Measurements from ENCODE around the gene CBFA2T3. TPM values are rescaled to one million over a fixed set of nuclear protein-coding genes. Genes with fewer than 3 reads are reported as not detected.

Gene CBFA2T3
- total RNA-seq, 2 experiments from 2014 or later: not detected

DNA sequence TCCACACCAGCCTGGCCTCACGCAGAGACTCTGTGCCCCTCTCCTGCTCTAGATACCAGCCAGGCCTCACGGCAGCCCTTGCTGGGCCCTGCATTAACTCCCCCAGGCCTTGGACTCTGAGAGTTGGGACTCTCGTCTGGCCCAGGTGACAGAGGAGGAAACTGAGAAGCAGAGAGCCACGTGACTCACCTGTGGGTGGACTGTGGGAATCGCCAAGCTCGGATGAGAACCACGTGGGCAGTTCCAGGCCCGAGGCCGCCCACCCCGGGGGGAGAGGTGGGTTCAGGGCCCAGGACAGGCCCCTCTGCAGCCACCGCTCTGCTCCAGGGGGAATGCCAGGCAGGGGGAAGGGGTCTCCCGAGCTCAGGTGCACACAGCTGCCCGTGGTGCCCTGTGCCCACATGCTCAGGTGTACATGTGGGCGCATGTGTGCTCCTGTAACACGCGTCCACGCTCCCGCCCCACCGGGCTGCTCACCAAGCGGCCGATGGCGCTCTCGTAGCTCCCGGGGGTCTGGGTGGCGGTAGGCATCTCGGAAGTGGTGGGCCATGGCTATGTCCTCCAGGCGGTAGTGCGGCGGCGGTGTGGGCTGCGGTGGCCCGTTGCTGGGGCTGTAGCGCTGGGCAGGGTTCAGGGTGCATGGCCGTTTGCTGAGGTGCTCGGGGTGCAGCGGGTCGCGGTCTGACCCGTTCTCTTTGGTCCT lies 92.3 kb downstream of the CBFA2T3 start:
- ChIA-PET POLR2A (no interaction called here), CTCF (interaction anchor here (0.7 kb wide), 1 partner anchor 21 kb away, joined by 3 read pairs; no protein-coding TSS in a partner anchor)
- no peaks in the 10 kb centered on the region for H3K9me3 Mint-ChIP-seq
- no peak for DNase-seq
- peaks cover 5% of the 10 kb centered on the region for H3K4me1 Mint-ChIP-seq
- H3K4me3 Mint-ChIP-seq: no peak overlapping the region
- no peak overlapping the region for H3K27ac Mint-ChIP-seq
- H3K36me3 Mint-ChIP-seq (ENCODE audit: low read depth): no peaks in the 10 kb centered on the region
- H3K27me3 Mint-ChIP-seq: no peaks in the 10 kb centered on the region

DNA sequence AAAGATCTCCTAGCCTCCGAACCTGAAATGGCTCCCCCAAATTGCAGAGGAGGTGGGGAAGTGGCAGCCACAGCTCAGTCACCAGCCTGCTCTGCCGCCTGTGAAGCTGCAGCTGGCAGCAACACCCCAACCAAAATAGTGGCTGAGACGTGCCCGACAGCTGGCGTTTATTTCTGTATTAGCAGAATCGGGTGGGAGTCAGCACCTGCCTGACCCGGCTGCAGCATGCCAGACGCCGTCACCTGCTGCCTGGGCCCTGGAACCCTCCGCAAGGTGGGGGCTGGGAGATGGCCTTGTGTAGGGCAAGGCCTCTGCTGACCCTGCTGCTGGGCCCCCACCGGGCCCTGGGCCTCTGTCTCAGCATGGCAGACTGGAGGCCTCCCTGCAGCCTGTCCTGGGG lies 93.1 kb downstream of the CBFA2T3 start:
- Mint-ChIP-seq H3K36me3 (ENCODE audit: low read depth) (no peaks in the 10 kb centered on the region), H3K27ac (no peak overlapping the region), H3K27me3 (no peaks in the 10 kb centered on the region), H3K9me3 (no peaks in the 10 kb centered on the region), H3K4me3 (no peak overlapping the region), H3K4me1 (peaks cover 5% of the 10 kb centered on the region)
- POLR2A ChIA-PET: no interaction called here
- CTCF ChIA-PET: no interaction called here
- no peak for DNase-seq

DNA sequence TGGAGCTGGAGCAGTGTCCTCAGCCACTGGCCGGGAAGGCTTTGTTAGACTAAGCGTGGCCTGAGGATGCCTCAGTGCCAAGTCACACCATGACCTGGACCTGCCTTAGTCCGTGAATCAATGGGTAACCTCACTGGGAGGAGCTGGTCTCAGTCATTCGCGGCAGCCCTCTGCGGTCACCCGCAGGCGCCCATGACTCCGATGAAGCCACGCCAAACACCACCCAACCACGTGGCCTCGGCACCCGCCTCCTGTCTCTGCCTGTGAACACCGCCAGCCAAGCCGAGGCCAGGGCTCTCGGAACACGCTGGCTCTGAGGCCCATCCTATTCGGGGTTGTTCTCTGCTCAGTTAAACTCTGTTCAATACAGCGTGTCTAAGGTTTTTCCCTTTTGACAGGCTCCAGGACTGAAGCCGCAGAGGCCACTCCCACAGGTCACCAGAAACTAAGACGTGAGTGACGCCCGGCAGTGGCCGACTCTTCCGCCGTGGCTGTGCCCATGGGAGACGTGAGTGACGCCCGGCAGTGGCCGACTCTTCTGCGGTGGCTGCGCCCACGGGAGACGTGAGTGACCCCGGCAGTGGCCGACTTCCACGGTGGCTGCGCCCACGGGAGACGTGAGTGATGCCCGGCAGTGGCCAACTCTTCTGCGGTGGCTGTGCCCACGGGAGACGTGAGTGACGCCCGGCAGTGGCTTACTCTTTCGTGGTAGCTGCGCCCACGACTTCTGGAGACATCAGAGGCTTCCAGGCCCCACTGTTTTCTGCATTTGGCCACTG lies 93.7 kb downstream of the CBFA2T3 start:
- H3K36me3 Mint-ChIP-seq (ENCODE audit: low read depth): no peaks in the 10 kb centered on the region
- peaks cover 5% of the 10 kb centered on the region for H3K4me1 Mint-ChIP-seq
- no peak for DNase-seq
- no peaks in the 10 kb centered on the region for H3K9me3 Mint-ChIP-seq
- H3K4me3 Mint-ChIP-seq: no peak overlapping the region
- ChIA-PET CTCF (interaction anchor here (0.7 kb wide), 1 partner anchor 19 kb away, joined by 3 read pairs; no protein-coding TSS in a partner anchor), POLR2A (no interaction called here)
- no peak overlapping the region for H3K27ac Mint-ChIP-seq
- H3K27me3 Mint-ChIP-seq: no peaks in the 10 kb centered on the region

DNA sequence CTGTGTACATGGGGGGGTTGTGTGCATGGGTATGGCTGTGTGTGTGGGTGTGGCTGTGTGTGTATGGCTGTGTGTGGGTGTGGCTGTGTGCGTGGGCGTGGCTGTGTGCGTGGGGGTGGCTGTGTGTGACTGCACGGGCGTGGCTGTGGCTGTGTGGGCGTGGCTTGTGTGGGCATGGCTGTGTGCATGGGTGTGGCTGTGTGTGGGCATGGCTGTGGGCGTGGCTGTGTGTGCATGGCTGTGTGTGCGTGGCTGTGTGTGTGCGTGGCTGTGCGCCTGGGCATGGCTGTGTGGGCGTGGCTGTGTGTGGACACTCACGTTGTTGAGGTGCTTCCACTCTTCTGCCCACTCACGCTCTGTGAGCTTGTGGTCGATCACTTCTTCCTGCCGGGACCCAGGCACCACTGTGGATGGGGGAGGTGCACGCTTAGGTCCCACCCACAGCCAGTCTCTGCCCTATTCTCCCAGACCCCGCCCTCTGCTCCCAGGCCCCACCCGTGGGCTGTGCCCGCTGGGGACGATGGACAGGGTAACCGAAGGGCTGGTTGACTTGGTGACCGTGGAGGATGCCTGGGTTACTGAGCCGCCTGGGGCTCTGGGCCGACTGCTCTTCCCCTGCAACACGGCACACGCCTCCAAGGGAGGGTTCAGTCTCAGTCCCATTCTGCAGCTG lies 94.5 kb downstream of the CBFA2T3 start:
- no peaks in the 10 kb centered on the region for H3K9me3 Mint-ChIP-seq
- ChIA-PET CTCF (interaction anchor here (0.6 to 1.2 kb wide), 4 partner anchors 9 to 316 kb away, joined by 3 to 4 read pairs (median 3); no protein-coding TSS in a partner anchor), POLR2A (no interaction called here)
- H3K27ac Mint-ChIP-seq: no peak overlapping the region
- H3K4me1 Mint-ChIP-seq: peaks cover 5% of the 10 kb centered on the region
- no peak overlapping the region for H3K4me3 Mint-ChIP-seq
- DNase-seq: peak; percentile 27
- H3K36me3 Mint-ChIP-seq (ENCODE audit: low read depth): no peaks in the 10 kb centered on the region
- H3K27me3 Mint-ChIP-seq: no peaks in the 10 kb centered on the region

DNA sequence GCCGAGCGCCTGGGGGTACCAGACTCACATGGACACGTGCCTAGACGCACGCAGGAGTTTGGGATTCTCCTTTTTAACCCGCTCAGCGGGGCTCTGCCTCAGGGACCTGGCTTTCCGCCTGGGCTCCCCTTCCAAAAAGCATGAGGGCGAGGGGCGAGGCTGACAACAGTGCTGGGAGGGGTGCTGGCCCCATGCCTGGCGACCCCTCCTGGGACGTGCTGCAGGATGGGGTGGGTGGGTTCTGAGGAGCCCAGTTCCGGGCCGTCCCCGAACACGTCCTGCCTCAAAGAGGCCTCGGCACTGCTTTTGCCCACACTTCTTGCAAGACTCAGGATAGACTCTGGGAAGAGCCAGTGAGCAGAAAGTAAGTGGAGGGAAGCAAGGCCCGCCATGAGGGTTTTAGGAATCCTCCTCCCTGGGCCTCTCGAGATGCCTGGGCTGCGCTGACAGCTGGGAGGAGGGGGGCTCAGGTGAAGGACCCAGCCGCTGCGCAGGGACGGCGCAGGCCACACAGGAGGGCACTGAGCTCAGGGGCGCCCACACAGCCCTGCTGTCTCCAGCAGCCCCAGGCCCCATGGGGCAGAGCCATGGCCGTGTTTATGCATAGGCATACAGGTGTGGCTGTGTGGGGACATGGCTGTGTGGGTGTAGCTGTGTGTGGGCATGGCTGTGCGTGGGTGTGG lies 95.2 kb downstream of the CBFA2T3 start:
- H3K27ac Mint-ChIP-seq: no peak overlapping the region
- H3K36me3 Mint-ChIP-seq (ENCODE audit: low read depth): no peaks in the 10 kb centered on the region
- no peak for DNase-seq
- ChIA-PET CTCF (interaction anchor here (0.6 to 1.2 kb wide), 3 partner anchors 8 to 35 kb away, joined by 3 to 4 read pairs (median 3); no protein-coding TSS in a partner anchor), POLR2A (no interaction called here)
- no peaks in the 10 kb centered on the region for H3K9me3 Mint-ChIP-seq
- H3K27me3 Mint-ChIP-seq: no peaks in the 10 kb centered on the region
- H3K4me1 Mint-ChIP-seq: peaks cover 5% of the 10 kb centered on the region
- no peak overlapping the region for H3K4me3 Mint-ChIP-seq

DNA sequence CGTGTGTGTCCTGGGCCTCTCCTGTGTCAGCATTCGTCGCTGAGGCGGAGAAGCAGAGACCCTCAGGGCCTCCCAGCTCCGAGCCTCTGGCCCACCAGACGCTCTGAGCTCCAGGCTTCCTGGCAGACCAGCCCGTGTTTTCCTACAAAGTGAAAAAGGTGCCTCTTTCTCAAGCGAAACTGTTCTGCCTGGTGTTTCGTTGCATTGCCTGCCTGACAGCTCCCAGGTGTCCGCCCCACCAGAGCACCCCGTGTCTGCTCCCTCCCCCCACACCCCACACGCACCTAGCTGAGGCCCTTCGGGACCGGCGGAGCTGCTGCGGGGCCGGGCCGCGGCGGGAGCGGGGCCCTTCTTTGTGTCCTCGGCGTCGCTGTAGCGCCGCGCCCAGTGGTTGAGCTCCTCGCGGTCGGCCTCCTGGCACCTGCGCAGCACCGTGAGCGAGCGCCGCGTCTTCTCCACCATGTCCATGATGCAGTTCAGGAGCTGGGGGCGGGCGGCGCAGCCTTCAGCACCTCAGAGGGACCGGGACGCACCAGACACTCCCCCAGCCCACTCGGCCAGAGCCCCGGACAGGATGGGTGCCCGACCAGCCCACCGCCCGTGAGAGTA lies 95.9 kb downstream of the CBFA2T3 start:
- peaks cover 5% of the 10 kb centered on the region for H3K4me1 Mint-ChIP-seq
- CTCF ChIA-PET: interaction anchor here (0.6 to 1.2 kb wide), 2 partner anchors 9 to 36 kb away, joined by 3 to 4 read pairs; no protein-coding TSS in a partner anchor
- no peak for DNase-seq
- H3K9me3 Mint-ChIP-seq: no peaks in the 10 kb centered on the region
- POLR2A ChIA-PET: no interaction called here
- no peaks in the 10 kb centered on the region for H3K36me3 Mint-ChIP-seq (ENCODE audit: low read depth)
- H3K4me3 Mint-ChIP-seq: no peak overlapping the region
- H3K27me3 Mint-ChIP-seq: no peaks in the 10 kb centered on the region
- no peak overlapping the region for H3K27ac Mint-ChIP-seq

DNA sequence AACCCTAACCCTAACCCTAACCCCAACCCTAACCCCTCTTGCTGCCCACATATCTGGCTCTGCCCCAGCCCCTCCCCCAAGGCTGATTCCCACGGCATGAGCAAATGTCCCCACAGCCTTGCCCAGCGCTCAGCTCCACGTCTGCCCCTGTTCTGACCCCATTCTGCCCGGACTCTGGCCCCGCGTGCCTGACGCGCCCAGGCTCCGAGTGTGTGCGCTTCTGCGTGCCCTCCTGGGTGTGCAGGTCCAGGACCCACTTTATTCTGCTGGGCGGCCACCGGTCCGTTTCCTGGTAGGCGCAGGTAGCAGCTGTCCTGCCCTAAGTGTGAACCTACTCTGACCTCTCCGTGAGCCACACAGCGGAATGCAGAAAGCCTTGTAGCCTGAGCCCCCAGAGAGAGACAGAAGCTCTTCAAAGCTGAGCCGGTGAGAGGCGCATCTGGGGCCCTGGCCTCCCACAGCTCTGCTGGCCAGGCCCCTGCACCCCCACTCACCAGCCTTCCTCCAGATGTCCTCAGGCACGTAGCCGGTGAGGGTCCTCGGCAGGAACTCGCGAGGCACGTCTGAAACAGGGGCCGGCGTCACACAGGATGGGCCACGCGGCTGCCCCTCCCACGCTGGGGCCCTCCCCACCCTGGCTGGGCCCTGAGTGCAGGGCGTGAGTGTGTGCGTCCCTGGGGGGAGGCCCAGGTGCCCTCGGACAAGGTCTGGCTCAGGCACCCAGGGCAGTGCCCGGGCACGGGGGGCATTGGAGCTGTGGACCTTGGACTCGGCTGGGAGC lies 96.6 kb downstream of the CBFA2T3 start:
- CTCF ChIA-PET: interaction anchor here (0.7 kb wide), 1 partner anchor 25 kb away, joined by 3 read pairs; no protein-coding TSS in a partner anchor
- no peak for DNase-seq
- POLR2A ChIA-PET: no interaction called here
- no peak overlapping the region for H3K27ac Mint-ChIP-seq
- H3K4me1 Mint-ChIP-seq: peaks cover 5% of the 10 kb centered on the region
- no peak overlapping the region for H3K4me3 Mint-ChIP-seq
- no peaks in the 10 kb centered on the region for H3K36me3 Mint-ChIP-seq (ENCODE audit: low read depth)
- H3K9me3 Mint-ChIP-seq: no peaks in the 10 kb centered on the region
- no peaks in the 10 kb centered on the region for H3K27me3 Mint-ChIP-seq

DNA sequence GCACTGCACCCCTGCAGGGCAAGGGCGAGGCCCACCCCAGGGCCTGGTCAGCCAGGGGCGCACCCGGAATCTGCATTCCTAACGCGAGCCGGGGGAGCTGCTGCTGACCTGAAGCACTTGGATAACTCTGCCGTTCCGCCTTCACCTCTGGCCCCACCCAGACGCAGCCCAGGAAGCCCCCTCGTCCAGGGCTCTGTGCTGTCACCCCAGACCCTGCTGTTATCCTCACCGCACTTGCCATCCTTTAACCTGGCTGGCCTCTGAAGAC lies 97.3 kb downstream of the CBFA2T3 start:
- Mint-ChIP-seq H3K36me3 (ENCODE audit: low read depth) (no peaks in the 10 kb centered on the region), H3K27me3 (no peaks in the 10 kb centered on the region), H3K27ac (no peak overlapping the region), H3K9me3 (no peaks in the 10 kb centered on the region), H3K4me3 (no peak overlapping the region), H3K4me1 (peaks cover 5% of the 10 kb centered on the region)
- POLR2A ChIA-PET: no interaction called here
- CTCF ChIA-PET: no interaction called here
- DNase-seq: no peak

DNA sequence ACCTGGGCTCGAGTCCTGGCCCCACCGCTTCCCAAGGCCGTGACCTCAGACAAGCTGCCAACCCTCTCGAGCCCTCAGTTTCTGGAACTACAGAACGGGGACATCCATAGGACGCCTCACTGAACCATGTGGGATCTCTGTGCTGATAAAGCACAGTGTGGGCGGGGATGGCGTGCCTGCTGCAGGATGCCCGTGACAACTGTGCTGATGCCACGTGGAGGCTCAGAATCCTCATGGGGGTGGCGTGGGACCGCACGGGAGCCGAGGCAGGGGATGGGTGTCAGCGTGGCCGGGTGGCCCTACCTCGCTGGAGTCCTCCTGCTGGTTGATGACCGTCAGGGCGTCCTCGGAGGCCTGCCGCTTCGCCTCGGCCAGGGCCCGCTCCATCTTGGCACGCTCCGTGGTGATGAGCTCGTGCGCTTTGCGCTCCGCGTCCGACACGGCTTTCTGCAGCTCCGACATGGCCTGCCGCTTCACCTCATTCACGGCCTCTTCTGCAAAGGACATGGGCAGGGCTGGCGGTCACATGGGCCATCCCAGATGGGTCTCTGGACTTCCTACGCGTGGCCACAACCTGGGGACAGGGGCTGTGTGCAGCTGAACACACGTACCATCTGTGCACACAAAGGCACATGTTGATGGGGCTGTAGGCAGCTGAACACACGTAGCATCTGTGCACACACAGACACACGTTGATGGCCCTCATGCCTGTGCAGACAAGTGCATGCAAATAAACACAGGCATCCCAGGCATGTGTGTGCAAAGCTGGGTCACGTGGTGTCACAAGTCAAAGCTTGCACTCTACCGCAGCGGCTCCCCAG lies 97.8 kb downstream of the CBFA2T3 start:
- Mint-ChIP-seq H3K4me1 (peaks cover 5% of the 10 kb centered on the region), H3K27ac (no peak overlapping the region), H3K27me3 (no peaks in the 10 kb centered on the region), H3K9me3 (no peaks in the 10 kb centered on the region), H3K36me3 (ENCODE audit: low read depth) (no peaks in the 10 kb centered on the region), H3K4me3 (no peak overlapping the region)
- no peak for DNase-seq
- CTCF ChIA-PET: no interaction called here
- POLR2A ChIA-PET: no interaction called here

DNA sequence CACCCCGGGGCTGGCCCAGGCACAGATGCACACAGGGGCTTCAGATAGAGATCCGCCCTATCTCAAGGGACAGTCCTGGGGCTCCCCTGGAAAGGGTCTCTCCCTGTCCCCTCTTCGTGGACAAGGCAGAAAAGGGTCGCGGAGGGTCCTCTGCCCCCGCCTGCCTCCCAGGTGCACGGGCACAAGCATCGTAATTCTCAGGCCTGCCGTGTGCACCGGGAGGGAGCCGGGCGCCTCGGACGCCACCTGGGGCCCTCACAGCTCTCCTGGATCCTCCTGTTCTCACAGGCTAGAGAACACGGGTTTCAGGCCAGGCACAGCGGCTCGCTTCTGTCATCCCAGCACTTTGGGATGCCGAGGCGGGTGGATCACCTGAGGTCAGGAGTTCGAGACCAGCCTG lies 98.7 kb downstream of the CBFA2T3 start:
- H3K27ac Mint-ChIP-seq: no peak overlapping the region
- H3K27me3 Mint-ChIP-seq: no peaks in the 10 kb centered on the region
- ChIA-PET CTCF (no interaction called here), POLR2A (no interaction called here)
- H3K4me1 Mint-ChIP-seq: peaks cover 5% of the 10 kb centered on the region
- no peak for DNase-seq
- H3K9me3 Mint-ChIP-seq: no peaks in the 10 kb centered on the region
- no peaks in the 10 kb centered on the region for H3K36me3 Mint-ChIP-seq (ENCODE audit: low read depth)
- no peak overlapping the region for H3K4me3 Mint-ChIP-seq

DNA sequence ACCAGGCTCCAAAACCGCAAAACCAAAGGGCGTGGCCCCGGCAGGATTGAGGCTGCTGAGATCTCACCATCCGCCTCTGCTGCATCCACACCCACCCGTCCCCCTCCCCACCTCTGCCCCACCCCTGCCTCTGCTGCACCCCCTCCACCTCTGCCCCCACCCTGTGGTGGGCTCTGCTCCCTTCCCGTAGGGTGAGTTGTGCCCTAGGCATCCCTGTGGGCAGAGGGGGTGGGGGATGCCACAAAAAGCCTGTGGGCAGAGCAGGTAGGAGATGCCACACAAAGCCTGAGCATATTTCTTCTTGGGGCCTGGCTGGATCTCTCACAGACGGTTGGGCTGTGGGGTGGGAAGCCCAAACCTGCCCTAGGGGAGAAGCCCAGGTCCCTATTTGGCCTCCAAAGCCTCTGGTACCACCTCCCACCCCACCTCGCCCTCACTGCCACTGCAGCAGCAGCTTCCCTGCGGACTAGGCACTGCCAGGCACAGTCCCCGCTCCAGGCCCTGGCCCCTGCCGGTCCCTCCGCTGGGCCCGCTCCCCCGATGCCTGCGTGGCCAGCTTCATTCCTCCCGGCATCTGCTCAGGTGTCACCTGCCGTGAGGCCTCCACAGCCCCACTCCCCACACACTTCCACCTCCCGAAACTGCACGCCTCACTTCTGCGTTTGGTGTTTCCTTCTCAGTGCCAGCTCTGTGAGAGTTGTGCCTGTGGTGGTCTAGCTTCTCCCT lies 99.3 kb downstream of the CBFA2T3 start:
- peaks cover 5% of the 10 kb centered on the region for H3K4me1 Mint-ChIP-seq

More for the DNA sequence above, 99.3 kb downstream of the CBFA2T3 start:
- ChIA-PET CTCF (interaction anchor here (1.2 kb wide), 1 partner anchor 10 kb away, joined by 3 read pairs; no protein-coding TSS in a partner anchor), POLR2A (no interaction called here)
- no peaks in the 10 kb centered on the region for H3K27me3 Mint-ChIP-seq
- H3K27ac Mint-ChIP-seq: no peak overlapping the region
- DNase-seq: no peak
- no peaks in the 10 kb centered on the region for H3K36me3 Mint-ChIP-seq (ENCODE audit: low read depth)
- no peak overlapping the region for H3K4me3 Mint-ChIP-seq
- no peaks in the 10 kb centered on the region for H3K9me3 Mint-ChIP-seq

Measured in activated CD4-positive, alpha-beta T cell treated with anti-CD3 and anti-CD28 coated beads, Interleukin-2, amount 10 ng/mL, durations not matched to agents 7 days and 5 days (primary cell).